GM08714 (cell line): ENCODE measurements around the gene RMI1.
A peak's percentile ranks its signal among the peaks of the same experiment; 100 is the strongest.

ENCODE experiments used
- H3K4me3 ChIP-seq: fragments of 200-500 bp; sonication (Bioruptor generic); 2 replicates; pipeline ENCODE4 v1.5.1; 2014; ENCODE audit warnings: mild to moderate bottlenecking, low read length, inconsistent platforms
- ZNF274 ChIP-seq: IDR thresholded peaks from 2 replicates; pipeline ENCODE4 v1.6.1; 2012; ENCODE audit warnings: mild to moderate bottlenecking, low read depth, low read length

The RMI1 gene

GRCh38 chr9:83959061-83959460 is 21.5 kb upstream of the RMI1 start:
- no peak for TF ChIP-seq ZNF274
- H3K4me3 ChIP-seq: no peak overlapping the region

- no peak overlapping the region for H3K4me3 ChIP-seq
- TF ChIP-seq ZNF274: no peak
Measured at GRCh38 chr9:83960991-83961390, 19.6 kb upstream of the RMI1 start.

GRCh38 chr9:83962165-83962564 is 18.4 kb upstream of the RMI1 start:
- TF ChIP-seq ZNF274: no peak
- no peak overlapping the region for H3K4me3 ChIP-seq

GRCh38 chr9:83964973-83965349 is 15.6 kb upstream of the RMI1 start:
- TF ChIP-seq ZNF274: no peak
- no peak overlapping the region for H3K4me3 ChIP-seq

- TF ChIP-seq ZNF274: no peak
- H3K4me3 ChIP-seq: no peak overlapping the region
Measured at GRCh38 chr9:83965350-83966208, 15.0 kb upstream of the RMI1 start.

- no peak overlapping the region for H3K4me3 ChIP-seq
Measured at GRCh38 chr9:83966209-83966582, 14.4 kb upstream of the RMI1 start.

GRCh38 chr9:83967073-83967472 is 13.5 kb upstream of the RMI1 start:
- H3K4me3 ChIP-seq: no peak overlapping the region
- TF ChIP-seq ZNF274: no peak

More at GRCh38 chr9:83966209-83966582, 14.4 kb upstream of the RMI1 start:
- no peak for TF ChIP-seq ZNF274

GRCh38 chr9:83969602-83970001 is 11.0 kb upstream of the RMI1 start:
- TF ChIP-seq ZNF274: no peak

GRCh38 chr9:83971485-83971884 is 9.1 kb upstream of the RMI1 start:
- TF ChIP-seq ZNF274: no peak
- no peak overlapping the region for H3K4me3 ChIP-seq

More at GRCh38 chr9:83969602-83970001, 11.0 kb upstream of the RMI1 start:
- H3K4me3 ChIP-seq: no peak overlapping the region

- TF ChIP-seq ZNF274: no peak
- H3K4me3 ChIP-seq: no peak overlapping the region
Measured at GRCh38 chr9:83972286-83972685, 8.3 kb upstream of the RMI1 start.

GRCh38 chr9:83975300-83975699 is 5.3 kb upstream of the RMI1 start:
- no peak overlapping the region for H3K4me3 ChIP-seq
- TF ChIP-seq ZNF274: no peak

GRCh38 chr9:83976372-83976771 is 4.2 kb upstream of the RMI1 start:
- no peak for TF ChIP-seq ZNF274
- H3K4me3 ChIP-seq: no peak overlapping the region; the same call in 1 of the 2 replicates

- no peak for TF ChIP-seq ZNF274
- no peak overlapping the region; the same call in 1 of the 2 replicates for H3K4me3 ChIP-seq
Measured at GRCh38 chr9:83977196-83977595, 3.4 kb upstream of the RMI1 start.

GRCh38 chr9:83978992-83979811 is 1.4 kb upstream of the RMI1 start:
- H3K4me3 ChIP-seq: peak overlapping the region; percentile 91
- TF ChIP-seq ZNF274: no peak
